ENCODE measurements around the gene NELL1. TPM values are rescaled to one million over a fixed set of nuclear protein-coding genes. Genes with fewer than 3 reads are reported as not detected.

Gene NELL1
- polyA plus RNA-seq, 1 of the 3 experiments (the other 2 are of a cell fraction) = not detected

- no peak overlapping the region for H3K9ac ChIP-seq
- DNase-seq = no peak
- ChIA-PET CTCF (interaction anchor here (0.7 kb wide), 1 partner anchor 110 kb away, joined by 3 read pairs; no protein-coding TSS in a partner anchor), POLR2A (no interaction called here)
- H3K27ac ChIP-seq (ENCODE audit: low read depth in 2 of 2, low read length in 1 of 2) = no peak overlapping the region
- H3K4me3 ChIP-seq (ENCODE audit: low read depth in 2 of 2, low read length in 1 of 2) = no peak overlapping the region
- no peaks in the 10 kb centered on the region; a peak in 1 of 4 replicates for H3K4me1 ChIP-seq (ENCODE audit: control insufficient read depth in 1 of 2, insufficient read depth in 2 of 2, low read depth in 1 of 2, low read length in 1 of 2)
- no peaks in the 10 kb centered on the region for H3K79me2 ChIP-seq (ENCODE audit: insufficient read depth)
- no peaks in the 10 kb centered on the region for H3K27me3 ChIP-seq (ENCODE audit: insufficient read depth)
- WGBS (ENCODE audit: low lambda C conversion rate) = 29% methylated on average over 5 of the region's 5 CpGs
- no peak overlapping the region for H3K4me2 ChIP-seq
- no peaks in the 10 kb centered on the region for H3K36me3 ChIP-seq (replicated peaks in 1 of 2; ENCODE audit: control insufficient read depth in 1 of 2, insufficient read depth in 2 of 2, low read length in 1 of 2)
- no peaks in the 10 kb centered on the region for H4K20me1 ChIP-seq (ENCODE audit: insufficient read depth)
- no peaks in the 10 kb centered on the region for H3F3A ChIP-seq (replicated peaks; ENCODE audit: insufficient read depth)
- no peak for TF ChIP-seq RAD21 (IDR thresholded peaks at IDR 0.05; ENCODE audit: low read length)
- no peak for TF ChIP-seq EZH2phosphoT487 (IDR thresholded peaks at IDR 0.05; ENCODE audit: borderline replicate concordance, low read depth)
- TF ChIP-seq, protein P1, sequence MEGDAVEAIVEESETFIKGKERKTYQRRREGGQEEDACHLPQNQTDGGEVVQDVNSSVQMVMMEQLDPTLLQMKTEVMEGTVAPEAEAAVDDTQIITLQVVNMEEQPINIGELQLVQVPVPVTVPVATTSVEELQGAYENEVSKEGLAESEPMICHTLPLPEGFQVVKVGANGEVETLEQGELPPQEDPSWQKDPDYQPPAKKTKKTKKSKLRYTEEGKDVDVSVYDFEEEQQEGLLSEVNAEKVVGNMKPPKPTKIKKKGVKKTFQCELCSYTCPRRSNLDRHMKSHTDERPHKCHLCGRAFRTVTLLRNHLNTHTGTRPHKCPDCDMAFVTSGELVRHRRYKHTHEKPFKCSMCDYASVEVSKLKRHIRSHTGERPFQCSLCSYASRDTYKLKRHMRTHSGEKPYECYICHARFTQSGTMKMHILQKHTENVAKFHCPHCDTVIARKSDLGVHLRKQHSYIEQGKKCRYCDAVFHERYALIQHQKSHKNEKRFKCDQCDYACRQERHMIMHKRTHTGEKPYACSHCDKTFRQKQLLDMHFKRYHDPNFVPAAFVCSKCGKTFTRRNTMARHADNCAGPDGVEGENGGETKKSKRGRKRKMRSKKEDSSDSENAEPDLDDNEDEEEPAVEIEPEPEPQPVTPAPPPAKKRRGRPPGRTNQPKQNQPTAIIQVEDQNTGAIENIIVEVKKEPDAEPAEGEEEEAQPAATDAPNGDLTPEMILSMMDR (IDR thresholded peaks at IDR 0.05) = no peak
- TF ChIP-seq TEAD4 (IDR thresholded peaks at IDR 0.05; ENCODE audit: borderline replicate concordance, insufficient read depth) = no peak
- TF ChIP-seq JUND (IDR thresholded peaks at IDR 0.05) = no peak
- TF ChIP-seq, protein P2, sequence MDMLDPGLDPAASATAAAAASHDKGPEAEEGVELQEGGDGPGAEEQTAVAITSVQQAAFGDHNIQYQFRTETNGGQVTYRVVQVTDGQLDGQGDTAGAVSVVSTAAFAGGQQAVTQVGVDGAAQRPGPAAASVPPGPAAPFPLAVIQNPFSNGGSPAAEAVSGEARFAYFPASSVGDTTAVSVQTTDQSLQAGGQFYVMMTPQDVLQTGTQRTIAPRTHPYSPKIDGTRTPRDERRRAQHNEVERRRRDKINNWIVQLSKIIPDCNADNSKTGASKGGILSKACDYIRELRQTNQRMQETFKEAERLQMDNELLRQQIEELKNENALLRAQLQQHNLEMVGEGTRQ (IDR thresholded peaks at IDR 0.05; ENCODE audit: borderline replicate concordance, low read depth, low read length) = no peak
- TF ChIP-seq MXI1 (IDR thresholded peaks at IDR 0.05; ENCODE audit: low read depth, low read length) = no peak
- no peak for TF ChIP-seq EP300 (IDR thresholded peaks at IDR 0.05; ENCODE audit: borderline replicate concordance in 1 of 2, low read depth in 1 of 2, low read length in 1 of 2)
- no peak for TF ChIP-seq NRF1 (IDR thresholded peaks at IDR 0.05; ENCODE audit: low read depth, low read length)
- no peak for TF ChIP-seq SIN3A (IDR thresholded peaks at IDR 0.05; ENCODE audit: borderline replicate concordance, low read depth, low read length)
- TF ChIP-seq, protein P3, sequence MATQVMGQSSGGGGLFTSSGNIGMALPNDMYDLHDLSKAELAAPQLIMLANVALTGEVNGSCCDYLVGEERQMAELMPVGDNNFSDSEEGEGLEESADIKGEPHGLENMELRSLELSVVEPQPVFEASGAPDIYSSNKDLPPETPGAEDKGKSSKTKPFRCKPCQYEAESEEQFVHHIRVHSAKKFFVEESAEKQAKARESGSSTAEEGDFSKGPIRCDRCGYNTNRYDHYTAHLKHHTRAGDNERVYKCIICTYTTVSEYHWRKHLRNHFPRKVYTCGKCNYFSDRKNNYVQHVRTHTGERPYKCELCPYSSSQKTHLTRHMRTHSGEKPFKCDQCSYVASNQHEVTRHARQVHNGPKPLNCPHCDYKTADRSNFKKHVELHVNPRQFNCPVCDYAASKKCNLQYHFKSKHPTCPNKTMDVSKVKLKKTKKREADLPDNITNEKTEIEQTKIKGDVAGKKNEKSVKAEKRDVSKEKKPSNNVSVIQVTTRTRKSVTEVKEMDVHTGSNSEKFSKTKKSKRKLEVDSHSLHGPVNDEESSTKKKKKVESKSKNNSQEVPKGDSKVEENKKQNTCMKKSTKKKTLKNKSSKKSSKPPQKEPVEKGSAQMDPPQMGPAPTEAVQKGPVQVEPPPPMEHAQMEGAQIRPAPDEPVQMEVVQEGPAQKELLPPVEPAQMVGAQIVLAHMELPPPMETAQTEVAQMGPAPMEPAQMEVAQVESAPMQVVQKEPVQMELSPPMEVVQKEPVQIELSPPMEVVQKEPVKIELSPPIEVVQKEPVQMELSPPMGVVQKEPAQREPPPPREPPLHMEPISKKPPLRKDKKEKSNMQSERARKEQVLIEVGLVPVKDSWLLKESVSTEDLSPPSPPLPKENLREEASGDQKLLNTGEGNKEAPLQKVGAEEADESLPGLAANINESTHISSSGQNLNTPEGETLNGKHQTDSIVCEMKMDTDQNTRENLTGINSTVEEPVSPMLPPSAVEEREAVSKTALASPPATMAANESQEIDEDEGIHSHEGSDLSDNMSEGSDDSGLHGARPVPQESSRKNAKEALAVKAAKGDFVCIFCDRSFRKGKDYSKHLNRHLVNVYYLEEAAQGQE (IDR thresholded peaks at IDR 0.05; ENCODE audit: low read depth, low read length) = no peak
- TF ChIP-seq TAF1 (IDR thresholded peaks at IDR 0.05; ENCODE audit: borderline replicate concordance, low read depth, low read length) = no peak
- TF ChIP-seq RXRA (IDR thresholded peaks at IDR 0.05; ENCODE audit: borderline replicate concordance, low read depth) = no peak
- TF ChIP-seq GABPA (IDR thresholded peaks at IDR 0.05; ENCODE audit: low read depth) = no peak
- TF ChIP-seq TCF12 (IDR thresholded peaks at IDR 0.05) = no peak
- TF ChIP-seq, protein P4, sequence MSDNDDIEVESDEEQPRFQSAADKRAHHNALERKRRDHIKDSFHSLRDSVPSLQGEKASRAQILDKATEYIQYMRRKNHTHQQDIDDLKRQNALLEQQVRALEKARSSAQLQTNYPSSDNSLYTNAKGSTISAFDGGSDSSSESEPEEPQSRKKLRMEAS (IDR thresholded peaks at IDR 0.05; ENCODE audit: low read depth) = no peak
- no peak for TF ChIP-seq IRF3 (IDR thresholded peaks at IDR 0.05; ENCODE audit: low read depth, low read length)
- TF ChIP-seq NFIC (IDR thresholded peaks at IDR 0.05; ENCODE audit: borderline replicate concordance) = no peak
- no peaks in the 10 kb centered on the region for H3K9me3 ChIP-seq
- no peak overlapping the region for H2AFZ ChIP-seq (ENCODE audit: low read depth)
- no peaks in the 10 kb centered on the region for H3K9me2 ChIP-seq
Measured at GRCh38 chr11:21048626-21049025, 379.2 kb downstream of the NELL1 start.
